NCI-H1105 (cell line): ENCODE results near the gene GNAI3.

ENCODE experiments used
- DNase-seq: peaks from one replicate; lab custom pipeline; 2025; lab: John Stamatoyannopoulos, UW

GNAI3 gene

DNA sequence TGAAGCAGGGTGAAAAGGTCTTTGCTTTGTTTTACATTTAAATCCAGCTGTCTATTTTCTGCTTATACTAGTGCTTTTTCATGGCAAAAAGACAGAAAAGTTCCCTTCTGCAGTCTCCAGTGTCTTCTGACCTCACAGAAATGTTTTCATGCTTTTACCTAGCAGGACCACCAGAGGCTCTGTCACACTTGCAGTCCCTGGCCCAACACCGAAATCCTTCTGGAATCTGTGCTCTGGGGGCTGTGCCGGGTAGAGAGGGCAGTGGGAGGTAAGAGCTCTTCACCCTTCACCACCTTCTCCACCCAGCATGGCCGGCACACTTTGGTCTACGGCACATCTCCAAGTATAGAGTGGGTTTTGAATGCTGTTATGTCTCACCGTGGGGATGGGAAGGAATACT lies 50.2 kb downstream of the GNAI3 start:
- no peak for DNase-seq

DNA sequence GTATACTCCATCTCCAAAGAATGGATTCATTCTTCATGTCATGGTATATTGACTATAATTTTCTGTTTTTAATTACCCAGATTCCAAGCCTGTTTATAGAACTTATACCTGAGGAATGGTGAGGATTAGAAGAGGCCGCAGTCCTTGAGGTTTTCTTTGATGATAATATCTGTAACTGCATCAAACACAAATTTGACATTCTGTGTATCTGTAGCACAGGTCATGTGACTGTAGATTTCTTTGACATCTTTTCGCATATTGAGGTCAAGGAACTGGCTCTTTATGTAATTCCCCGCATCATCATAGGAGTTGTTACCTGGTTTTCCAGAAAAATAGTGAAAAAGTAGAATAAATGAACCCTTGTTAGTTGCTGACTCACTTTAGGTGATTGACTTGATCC lies 54.8 kb downstream of the GNAI3 start:
- DNase-seq: no peak

DNA sequence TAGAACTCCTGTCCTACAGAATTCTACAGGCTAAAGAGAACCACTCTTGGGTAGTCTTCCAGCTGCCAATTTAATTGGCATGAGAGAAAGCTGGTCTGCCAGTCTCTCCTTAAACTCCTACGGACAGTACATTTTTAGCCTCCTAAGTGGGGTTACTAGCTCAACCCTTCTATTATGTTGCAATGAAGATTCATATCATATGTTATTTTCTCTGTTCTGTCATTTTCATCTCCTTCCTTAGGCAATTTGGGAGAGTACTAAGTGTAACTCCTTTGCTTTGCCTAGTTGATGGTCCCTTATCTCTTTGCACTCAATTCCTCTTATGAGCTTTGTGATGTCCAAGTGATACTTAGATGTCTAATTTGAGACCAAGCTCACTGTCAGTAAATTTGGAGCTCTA lies 57.0 kb downstream of the GNAI3 start:
- DNase-seq: no peak

DNA sequence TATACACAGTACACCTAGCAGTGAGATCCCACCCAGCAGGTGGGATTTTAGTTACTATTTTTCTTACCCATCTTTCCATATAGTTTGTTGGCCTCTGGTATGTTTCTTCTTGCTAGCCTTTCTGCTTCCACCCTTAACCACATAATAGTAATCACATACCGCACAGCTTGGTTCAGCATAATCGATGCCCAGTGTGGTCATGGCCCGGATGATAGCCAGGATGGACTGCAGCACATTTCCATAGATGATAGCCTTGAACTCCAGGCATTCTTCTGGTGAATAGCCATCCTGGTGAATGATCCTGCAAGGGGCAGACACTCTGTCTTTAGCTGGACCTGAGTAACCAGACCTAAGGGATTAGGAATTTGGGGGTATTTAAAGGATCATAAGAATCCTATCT lies 61.5 kb downstream of the GNAI3 start:
- DNase-seq: no peak

DNA sequence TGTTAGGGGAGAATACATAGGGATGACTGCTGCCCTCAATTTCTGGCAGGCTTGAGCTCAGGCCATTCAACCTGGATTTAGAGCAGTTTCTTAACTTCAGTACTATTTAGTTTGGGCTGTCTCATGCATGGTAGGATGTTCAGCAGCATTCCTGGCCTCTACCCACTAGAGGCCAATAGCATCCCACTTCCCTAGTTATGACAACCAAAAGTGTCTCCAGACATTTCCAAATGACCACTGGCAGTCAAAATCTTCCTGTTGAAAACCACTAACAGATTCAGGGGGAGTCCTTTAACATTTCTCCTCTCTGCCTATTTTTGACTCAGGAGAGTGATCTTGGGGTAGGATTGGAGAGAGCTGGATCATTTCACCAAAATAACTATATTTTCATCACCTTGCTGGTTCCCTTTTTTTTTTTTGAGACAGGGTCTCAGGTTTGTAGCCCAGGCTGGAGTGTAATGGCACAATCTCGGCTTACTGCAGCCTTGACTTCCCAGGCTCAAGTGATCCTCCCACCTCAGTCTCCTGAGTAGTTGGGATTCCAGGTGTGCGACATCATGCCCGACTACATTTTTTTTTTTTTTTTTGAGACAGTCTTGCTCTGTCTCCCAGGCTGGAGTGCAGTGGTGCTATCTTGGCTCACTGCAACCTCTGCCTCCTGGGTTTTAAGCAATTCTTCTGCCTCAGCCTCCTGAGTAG lies 62.3 kb downstream of the GNAI3 start:
- DNase-seq: no peak

DNA sequence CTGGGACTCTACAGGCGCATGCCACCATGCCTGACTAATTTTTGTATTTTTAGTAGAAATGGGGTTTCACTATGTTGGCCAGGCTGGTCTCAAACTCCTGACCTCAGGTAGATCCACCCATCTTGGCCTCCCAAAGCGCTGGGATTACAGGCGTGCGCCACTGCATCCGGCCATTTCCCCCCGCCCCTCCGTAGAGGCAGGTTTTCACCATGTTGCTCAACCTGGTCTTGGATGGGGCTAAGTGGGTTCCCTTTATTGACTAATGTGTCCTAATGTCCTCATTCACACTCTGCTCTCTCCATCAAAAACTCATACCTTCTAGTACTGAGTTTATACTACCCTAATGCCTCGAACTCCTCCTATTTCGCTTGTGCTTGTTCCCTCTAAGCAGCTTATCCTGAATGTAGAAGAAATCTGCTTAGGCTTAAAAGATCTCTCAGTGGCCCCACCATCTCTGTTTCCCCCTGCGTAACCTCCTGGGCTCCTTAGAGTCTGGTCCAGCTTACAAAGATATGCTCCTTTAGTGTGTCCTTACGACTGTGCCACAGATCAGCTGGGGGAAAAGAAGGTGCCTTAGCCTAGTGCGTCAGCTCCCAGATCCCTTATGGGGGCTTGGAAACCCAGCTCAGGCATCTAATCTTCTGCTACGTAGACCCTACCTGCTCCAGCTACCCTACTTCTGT lies 63.0 kb downstream of the GNAI3 start:
- DNase-seq: no peak

DNA sequence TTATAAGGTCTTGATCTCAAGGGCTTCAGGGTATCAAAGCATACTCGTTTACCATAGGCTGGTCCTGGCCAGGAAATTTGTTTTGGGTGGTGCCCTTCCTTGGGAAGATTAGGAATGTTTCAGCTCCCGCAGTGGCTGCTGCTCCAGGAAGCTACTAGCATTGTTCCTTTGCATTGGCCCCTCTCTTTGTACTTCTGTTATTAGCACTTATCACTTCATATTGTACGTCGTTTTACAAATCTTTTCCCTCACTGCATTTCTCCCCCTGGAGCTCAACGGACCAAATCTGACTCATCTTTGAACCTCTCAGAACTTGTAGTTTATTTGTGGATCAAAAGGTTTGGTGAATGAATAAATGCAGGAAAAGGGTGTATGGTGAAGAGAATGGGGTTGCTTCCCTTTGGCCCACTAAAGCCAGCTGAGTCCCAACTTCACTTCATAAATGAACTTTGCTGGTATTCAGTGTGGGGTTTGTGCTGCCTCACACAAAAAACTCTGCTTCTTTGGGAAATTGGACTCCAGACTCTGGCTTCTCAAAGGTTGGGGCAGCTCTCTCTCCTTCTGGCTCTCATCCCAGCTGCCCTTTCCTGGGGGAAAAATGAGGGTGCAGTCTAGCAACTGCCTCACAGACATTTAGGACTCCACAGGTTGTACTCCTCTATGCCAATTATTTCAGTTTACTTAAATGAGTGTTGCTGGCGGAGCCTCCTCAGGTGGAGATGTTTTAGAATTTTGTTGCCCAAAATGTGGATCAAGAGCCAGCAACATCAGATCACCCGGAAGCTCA lies 65.1 kb downstream of the GNAI3 start:
- DNase-seq: no peak

DNA sequence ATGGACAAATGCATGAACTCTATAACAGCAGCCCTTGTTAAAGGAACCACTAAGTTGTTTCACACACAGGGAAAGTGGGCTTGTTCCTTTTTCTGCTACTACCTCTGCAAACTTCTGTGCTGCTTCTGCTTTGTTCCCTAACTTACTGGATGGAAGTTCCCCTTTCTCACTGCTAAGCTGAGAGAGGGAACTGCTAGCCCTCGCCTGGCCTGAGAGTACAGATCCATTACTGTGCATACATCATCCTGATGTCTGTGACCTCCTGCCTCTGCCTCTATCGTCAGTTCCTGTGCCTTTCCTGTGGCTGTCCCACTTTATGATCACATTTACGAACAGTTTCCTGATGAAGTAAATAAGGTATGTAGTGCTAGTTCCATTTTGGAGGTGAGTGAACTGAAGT lies 67.5 kb downstream of the GNAI3 start:
- DNase-seq: no peak

DNA sequence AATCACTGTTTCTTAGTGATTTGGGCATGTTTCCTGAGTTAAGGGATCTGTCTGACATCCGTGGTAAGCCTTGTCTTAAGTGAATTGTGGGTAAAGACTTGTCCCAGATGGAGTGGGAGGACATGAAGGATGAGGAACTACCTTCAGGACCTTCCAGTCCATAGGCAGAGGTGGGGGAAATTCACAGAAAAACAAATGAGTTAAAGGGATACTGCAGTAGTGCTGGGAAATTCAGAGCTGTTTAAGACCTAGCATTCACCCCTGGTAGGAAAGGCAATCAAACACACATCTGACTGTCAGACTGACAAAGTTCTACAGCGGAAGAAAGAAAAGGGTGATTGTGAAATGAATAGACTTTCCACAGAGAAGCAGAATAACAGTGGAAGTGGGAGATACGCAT lies 68.0 kb downstream of the GNAI3 start:
- no peak for DNase-seq

DNA sequence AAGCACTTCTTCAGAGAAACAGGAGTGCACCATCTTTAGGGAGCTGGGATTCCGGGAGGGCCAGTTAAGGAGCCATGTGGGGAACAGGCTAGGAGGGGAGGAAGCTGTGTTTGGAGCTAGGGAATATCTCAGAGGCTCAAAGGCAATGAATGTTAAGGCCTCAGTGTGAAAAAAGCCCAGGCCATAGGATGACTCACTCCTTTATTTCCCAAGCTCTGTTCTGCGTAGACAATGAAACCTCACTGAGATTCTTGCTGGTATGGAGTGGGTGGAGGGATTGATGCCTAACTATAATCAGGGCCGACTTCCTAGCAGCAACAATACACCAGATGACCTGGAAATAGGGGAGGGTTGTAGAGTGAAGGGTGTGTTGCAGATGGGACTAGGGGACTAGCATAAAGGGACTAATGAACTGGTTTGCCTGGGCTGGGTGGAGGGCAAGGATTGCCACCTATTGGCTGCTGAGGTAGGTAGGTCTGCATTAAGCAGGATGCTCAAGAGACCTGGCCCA lies 68.9 kb downstream of the GNAI3 start:
- DNase-seq: no peak

DNA sequence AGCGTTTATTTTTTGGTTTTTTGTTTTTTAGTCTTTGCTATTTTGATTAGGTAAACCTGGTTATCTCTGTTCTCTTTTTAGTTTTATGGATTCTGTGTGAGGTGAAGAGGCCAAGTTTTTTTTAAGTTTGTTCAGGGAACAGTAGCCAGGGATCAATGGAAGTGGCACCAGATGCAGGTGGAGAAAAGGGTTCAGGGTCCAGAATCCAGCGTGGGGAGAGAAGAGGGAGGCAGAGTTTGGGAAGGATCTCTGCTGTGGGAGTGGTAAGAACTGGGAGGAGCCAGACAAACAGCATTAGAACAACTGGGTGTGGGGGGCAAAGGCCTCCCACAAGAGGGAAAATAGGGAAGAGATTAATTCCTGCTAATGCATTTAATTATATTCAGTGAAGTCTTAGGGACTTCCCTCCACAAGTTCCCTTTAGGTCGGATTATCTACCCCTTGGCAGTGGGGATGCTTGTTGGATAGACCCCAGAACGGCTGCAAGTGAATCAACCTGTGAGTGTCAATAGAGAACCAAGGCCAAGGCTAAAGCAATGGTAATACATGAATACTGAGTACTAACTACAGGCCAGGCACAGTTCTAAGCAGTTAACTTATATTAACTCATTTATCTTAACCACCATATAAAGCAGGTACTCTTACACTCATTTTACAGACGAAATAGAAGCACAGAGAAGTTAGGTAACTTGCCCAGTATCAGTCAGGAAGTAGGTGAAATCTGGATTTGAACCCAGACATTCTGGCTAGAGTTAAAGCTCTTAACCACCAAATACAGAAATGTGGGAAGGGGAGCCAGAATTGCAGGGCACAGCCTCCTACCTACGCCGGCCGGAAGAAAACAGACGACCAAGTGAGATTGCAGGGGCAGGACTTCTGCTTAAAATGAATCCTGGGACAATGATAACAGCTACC lies 70.5 kb downstream of the GNAI3 start:
- no peak for DNase-seq

DNA sequence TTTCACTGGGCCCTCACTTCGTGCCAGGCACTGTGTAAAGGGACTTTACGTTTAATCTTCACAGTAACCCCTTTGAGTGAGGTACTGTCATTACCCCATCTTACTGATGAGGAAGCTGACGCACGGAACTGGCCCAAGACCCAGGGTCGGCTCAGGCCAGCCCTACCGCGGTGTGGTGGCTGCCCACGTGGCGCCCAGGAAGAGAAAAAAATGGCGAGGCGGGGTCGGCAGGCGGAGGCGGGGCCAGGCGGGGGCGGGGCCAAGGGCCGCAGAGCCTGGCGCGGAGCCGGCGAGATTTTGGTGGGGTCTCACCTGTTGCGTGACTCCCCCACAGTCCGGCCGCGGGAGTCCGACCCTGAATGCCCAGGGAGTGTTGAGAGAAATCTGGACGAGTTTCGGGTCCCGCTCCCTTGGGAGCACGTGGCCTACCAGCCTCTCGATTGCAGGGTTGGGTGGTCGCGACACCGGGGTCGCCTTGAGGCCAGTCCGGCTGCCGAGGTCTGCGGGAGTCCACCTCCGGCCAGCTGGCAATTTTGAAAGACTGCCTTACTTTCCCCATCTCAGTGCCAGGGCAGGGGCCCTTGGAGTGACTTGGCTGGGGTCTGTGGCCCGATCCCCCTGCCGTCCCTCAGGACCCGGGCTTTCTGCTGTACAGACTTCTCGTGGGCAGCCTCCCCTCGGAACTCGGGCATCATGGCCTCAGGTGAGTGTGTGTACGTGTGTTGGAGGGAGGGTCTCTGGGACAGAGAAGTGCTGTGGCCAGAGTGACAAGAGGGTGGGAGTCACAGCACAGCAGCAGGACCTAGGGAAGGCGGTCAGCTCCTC lies 71.4 kb downstream of the GNAI3 start, which contains the start of the genes AMPD2 and GNAT2:
AMPD2 (plus strand) TSS at position 262 of the 825 bp plus-strand sequence. CDS start 1,339 bp downstream, outside the sequence.
GNAT2 (minus strand) TSS at position 41 of the 825 bp plus-strand sequence. CDS start 6,746 bp downstream, outside the sequence.
- DNase-seq: peak; percentile 24

DNA sequence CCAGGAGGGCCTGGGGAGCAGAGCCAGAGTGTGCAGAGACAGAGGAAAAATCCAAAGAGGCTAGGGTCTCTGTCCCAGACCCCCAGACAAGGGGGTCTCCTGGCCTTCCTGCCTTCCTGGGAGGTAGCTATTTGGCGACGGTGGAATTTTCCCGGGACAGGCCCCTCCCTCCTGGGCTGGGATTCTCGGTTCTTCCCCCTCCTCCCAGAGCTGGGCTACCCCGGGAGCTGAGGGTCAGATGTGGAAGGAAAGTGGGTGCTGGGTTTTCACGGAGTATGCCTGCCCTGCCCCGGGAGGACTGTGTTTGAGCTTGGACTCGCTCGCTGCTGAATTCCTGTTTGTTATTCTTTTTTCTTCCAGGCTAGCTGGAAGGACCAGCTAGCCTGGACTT lies 72.0 kb downstream of the GNAI3 start:
- no peak for DNase-seq

DNA sequence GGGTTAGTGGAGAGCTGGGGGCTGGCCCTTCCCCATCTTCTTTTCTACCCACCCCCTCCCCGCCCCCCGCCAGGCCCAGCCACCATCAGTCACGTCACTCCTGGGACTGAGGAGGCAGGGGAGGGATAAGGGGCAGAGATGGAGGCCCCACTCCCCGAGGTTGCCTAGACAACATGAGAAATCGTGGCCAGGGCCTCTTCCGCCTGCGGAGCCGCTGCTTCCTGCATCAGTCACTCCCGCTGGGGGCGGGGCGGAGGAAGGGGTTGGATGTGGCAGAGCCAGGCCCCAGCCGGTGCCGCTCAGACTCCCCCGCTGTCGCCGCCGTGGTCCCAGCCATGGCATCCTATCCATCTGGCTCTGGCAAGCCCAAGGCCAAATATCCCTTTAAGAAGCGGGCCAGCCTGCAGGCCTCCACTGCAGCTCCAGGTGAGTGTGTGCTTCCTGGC lies 72.4 kb downstream of the GNAI3 start:
- DNase-seq: peak; percentile 90

DNA sequence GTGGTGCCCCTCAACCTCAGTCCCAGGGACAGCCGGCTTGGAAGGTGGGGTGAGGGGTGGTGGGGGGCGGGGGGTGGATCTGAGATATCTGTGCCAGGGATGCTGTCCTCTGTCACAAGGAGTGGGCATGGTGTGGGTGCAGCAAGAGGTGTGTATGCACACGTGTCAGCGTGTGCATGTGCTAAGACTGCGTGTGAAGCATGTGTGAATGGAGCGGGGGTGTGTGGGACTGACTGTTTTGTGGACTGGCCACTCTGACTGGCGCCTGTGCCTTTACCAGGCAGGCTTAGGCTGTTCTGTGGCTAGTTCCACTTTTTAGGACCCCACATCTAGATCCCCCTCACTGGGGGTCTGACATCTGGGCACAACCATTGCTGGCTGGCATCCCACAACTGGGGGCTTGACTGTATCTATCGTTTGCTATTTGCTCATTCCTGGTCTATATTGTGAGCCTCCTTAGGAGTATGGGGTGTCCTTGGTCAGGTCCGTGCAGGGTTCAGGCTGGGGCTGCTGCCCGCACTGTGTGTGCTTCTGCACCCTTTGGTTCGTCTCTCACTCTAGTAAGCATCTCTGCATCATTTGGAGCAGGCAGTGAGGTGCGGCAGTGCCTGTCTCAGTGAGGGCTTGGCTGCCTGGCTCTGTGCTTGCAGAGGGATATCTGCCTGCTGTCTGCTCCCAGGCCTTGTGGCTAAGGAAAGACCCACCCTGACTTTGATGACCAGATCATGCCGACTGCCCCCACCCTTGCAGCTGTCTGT lies 73.1 kb downstream of the GNAI3 start:
- no peak for DNase-seq

DNA sequence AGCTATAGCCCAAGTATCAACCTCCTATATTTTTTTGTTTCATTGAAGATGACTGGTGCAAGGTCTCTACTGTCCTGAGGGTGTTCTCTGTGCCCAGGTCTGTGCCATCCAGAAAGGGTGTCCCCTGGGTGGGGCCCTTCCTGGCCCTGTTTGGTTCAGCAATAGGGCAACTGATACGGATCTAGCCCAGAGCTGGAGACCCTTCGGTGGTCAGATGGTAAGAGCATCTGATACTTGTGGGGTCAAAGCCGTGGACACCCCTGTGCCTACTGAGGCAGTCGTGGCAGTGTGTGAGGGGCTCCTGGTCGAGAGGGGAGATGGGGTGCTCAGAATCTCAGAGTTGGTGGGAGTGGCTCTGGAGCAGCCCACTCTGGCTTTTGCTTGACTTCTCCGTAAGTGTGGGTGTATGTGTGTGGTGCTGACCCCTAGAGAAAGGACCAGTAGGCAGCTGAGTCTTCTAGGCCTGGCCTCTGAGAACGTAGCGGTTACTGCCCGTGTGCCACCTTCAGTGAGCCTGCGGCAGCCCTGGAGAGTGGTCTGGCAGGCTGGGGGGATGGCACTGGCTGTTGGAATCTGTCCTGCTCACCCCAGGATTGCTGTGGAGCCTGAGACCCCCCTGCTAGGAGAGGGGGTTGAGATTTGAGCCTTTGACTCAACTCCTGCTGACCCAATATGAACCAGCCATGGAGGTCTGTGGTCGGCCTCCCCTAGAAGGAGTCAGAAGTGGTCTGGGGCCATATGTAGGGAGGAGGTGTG lies 73.9 kb downstream of the GNAI3 start:
- no peak for DNase-seq

DNA sequence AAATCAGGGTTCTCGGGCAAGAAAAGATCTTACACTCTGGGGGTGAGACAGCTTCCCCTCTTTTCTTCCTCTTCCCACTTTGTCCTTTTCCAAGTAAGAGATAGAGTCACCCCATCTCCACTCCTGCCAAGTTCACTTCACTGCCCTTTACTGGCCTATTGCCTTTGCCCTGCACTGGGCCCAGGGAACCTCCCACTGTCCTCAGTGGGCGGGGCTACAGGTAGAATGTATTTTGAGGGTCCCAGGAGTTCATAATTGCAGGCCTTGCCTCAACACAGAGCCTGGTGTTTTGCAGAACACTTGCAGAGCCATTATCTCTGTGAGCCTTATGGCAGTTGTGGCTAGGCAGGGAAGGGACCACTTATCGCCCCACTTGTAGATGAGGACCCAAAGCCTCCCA lies 74.5 kb downstream of the GNAI3 start:
- DNase-seq: no peak

DNA sequence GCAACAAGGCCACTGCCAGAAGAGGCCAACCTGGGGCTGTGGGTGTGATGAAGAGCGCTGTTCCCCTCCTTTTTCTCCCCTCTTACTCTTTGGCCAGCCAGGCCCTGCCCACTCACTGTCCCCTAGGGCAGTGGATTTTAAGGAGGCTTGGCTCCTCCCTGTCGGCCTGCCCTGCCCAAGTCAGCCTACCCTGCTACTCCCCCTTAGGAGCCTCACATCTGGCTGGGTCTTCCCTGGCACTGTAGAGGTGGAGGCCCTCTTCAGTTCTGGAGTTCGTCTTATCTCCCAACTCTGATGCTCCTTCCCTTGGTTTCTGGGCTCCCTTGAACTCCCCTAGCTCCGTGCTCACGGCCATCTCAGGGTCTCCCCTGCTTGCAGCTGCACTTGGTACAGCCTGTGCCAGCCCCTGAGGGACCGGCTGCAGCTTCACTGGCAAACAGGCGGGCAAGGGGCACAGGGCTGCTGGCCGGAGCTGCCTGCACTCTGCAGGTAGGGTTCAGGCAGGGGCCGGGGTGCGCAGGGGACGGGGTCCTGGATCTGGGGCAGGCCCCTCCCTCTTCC lies 75.3 kb downstream of the GNAI3 start:
- DNase-seq: no peak
